ENCODE results near the gene GLB1L3.

DNA sequence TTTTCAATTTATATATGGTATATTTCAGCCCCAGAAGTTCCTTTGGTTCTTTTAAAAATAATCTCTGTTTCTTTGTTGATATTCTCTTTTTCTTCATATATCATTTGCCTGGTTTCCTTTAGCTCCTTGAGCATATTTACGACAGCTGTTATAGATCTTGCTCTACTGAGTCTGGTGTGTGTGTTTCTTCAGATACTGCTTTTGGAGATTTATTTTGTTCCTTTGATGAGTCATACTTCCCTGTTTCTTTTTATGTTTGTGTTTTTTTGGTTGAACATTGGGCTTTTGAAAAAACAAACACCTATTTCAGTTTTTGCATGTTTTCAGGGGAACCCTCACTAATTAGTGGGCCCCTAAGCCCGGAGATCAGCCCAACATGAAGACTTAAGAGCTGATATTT, 79.0 kb downstream of the GLB1L3 start:
- TF ChIP-seq POLR2A (IDR thresholded peaks at IDR 0.05; ENCODE audit: low read length) (no peak), GATA1 (IDR thresholded peaks at IDR 0.05; ENCODE audit: low read depth, low read length) (no peak)
